Amniotic epithelial cell (primary cell): ENCODE measurements around the gene RAMACL.
"Not testable (repeated sequence)": the region's sequence is repeated elsewhere in the genome, so short reads cannot be mapped to it uniquely, and the experiment has no call there.

Source experiments
- DNase-seq: peaks from one replicate; pipeline ENCODE4 v3.0.0-alpha.2; 2010; ENCODE audit warnings: low read depth

The RAMACL gene

GRCh38 chr6:166554316-166554715, 32.2 kb downstream of the RAMACL start:
- DNase-seq, result no peak

GRCh38 chr6:166553563-166554271, 32.8 kb downstream of the RAMACL start:
- peak; percentile 73 for DNase-seq

GRCh38 chr6:166552600-166552999, 33.9 kb downstream of the RAMACL start:
- no peak for DNase-seq

- no peak for DNase-seq
Observed at GRCh38 chr6:166551754-166552495, 34.6 kb downstream of the RAMACL start.

- DNase-seq, result no peak
Observed at GRCh38 chr6:166546653-166547052, 39.8 kb downstream of the RAMACL start.

- DNase-seq, result no peak
Observed at GRCh38 chr6:166545156-166546034, 41.1 kb downstream of the RAMACL start.

- DNase-seq, result no peak
Observed at GRCh38 chr6:166544296-166544605, 42.2 kb downstream of the RAMACL start.

GRCh38 chr6:166543603-166544295, 42.7 kb downstream of the RAMACL start:
- peak; percentile 11 for DNase-seq

GRCh38 chr6:166542580-166542912, 43.9 kb downstream of the RAMACL start:
- no peak for DNase-seq

GRCh38 chr6:166541876-166542579, 44.5 kb downstream of the RAMACL start:
- no peak for DNase-seq

GRCh38 chr6:166541366-166541765, 45.1 kb downstream of the RAMACL start:
- no peak for DNase-seq

- DNase-seq, result no peak
Observed at GRCh38 chr6:166540631-166541331, 45.7 kb downstream of the RAMACL start.

- DNase-seq, result no peak
Observed at GRCh38 chr6:166539543-166539942, 46.9 kb downstream of the RAMACL start.

- DNase-seq, result not testable (repeated sequence)
Observed at GRCh38 chr6:166539011-166539385, 47.5 kb downstream of the RAMACL start.

- no peak for DNase-seq
Observed at GRCh38 chr6:166538297-166539010, 48.0 kb downstream of the RAMACL start.

- no peak for DNase-seq
Observed at GRCh38 chr6:166534658-166535406, 51.6 kb downstream of the RAMACL start.

GRCh38 chr6:166533205-166533824, 53.2 kb downstream of the RAMACL start:
- no peak for DNase-seq
